HepG2 (cell line): Measurements from ENCODE around the gene BEST2. TPM values are rescaled to one million over a fixed set of nuclear protein-coding genes. Genes with fewer than 3 reads are reported as not detected.

ENCODE experiments used
- ARID4A ChIP-seq: sonication (generic); formaldehyde crosslinking; IDR thresholded peaks from 2 replicates; pipeline ENCODE4 v1.5.0; 2020; ENCODE audit warnings: mild to moderate bottlenecking, missing genetic modification reagents, borderline replicate concordance
- ARNT2 ChIP-seq: sonication (generic); formaldehyde crosslinking; IDR thresholded peaks from 2 replicates; pipeline ENCODE4 v1.8.0; 2022; ENCODE audit warnings: mild to moderate bottlenecking, low read depth, missing genetic modification reagents, moderate library complexity
- ATRX ChIP-seq: sonication (generic); formaldehyde crosslinking; IDR thresholded peaks from 2 replicates; pipeline ENCODE4 v1.4.0; 2020; ENCODE audit warnings: missing genetic modification reagents, borderline replicate concordance
- BRD4 ChIP-seq: sonication (generic); formaldehyde crosslinking; IDR thresholded peaks from 2 replicates; pipeline ENCODE4 v1.4.0; 2020; ENCODE audit warnings: missing genetic modification reagents
- CENPT ChIP-seq: sonication (generic); formaldehyde crosslinking; IDR thresholded peaks from 2 replicates; pipeline ENCODE4 v1.8.0; 2022; ENCODE audit warnings: low read depth, mild to moderate bottlenecking, moderate library complexity, missing genetic modification reagents
- ERF ChIP-seq: IDR thresholded peaks from 2 replicates; pipeline ENCODE4 v1.6.1; 2018; ENCODE audit warnings: missing biosample characterization, missing genetic modification reagents
- ETV6 ChIP-seq: sonication (generic); formaldehyde crosslinking; conservative IDR thresholded peaks from 2 replicates; pipeline ENCODE4 v1.4.0; 2020; ENCODE audit warnings: missing genetic modification reagents
- MXD3 ChIP-seq: IDR thresholded peaks from 2 replicates; pipeline ENCODE4 v1.6.1; 2016; ENCODE audit warnings: mild to moderate bottlenecking, missing biosample characterization, missing genetic modification reagents
- NFIB ChIP-seq: sonication (generic); formaldehyde crosslinking; IDR thresholded peaks from 2 replicates; pipeline ENCODE4 v1.9.0; 2021; ENCODE audit warnings: missing genetic modification reagents, mild to moderate bottlenecking, borderline replicate concordance
- POLR2AphosphoS5 ChIP-seq: IDR thresholded peaks from 2 replicates; pipeline ENCODE4 v1.6.1; 2012; ENCODE audit warnings: low read depth, low read length
- RAD51 ChIP-seq: fragments of 450-650 bp; IDR thresholded peaks from 2 replicates; pipeline ENCODE4 v1.6.1; 2016; ENCODE audit warnings: borderline replicate concordance
- TFDP2 ChIP-seq: sonication (generic); formaldehyde crosslinking; IDR thresholded peaks from 2 replicates; pipeline ENCODE4 v1.4.0; 2020; ENCODE audit warnings: missing genetic modification reagents
- TSC22D2 ChIP-seq: sonication (generic); formaldehyde crosslinking; IDR thresholded peaks from 2 replicates; pipeline ENCODE4 v1.5.1; 2020; ENCODE audit warnings: missing genetic modification reagents, mild to moderate bottlenecking, borderline replicate concordance
- ZC3H13 ChIP-seq: sonication (generic); formaldehyde crosslinking; IDR thresholded peaks from 2 replicates; pipeline ENCODE4 v1.8.1; 2023; ENCODE audit warnings: mild to moderate bottlenecking, missing genetic modification reagents, moderate library complexity
- ZFP41 ChIP-seq: sonication (generic); formaldehyde crosslinking; IDR thresholded peaks from 2 replicates; pipeline ENCODE4 v1.4.0; 2020; ENCODE audit warnings: mild to moderate bottlenecking, missing genetic modification reagents, borderline replicate concordance
- ZNF589 ChIP-seq: sonication (generic); formaldehyde crosslinking; conservative IDR thresholded peaks from 2 replicates; pipeline ENCODE4 v1.8.0; 2022; ENCODE audit warnings: mild to moderate bottlenecking, moderate library complexity, missing genetic modification reagents
- ZNF691 ChIP-seq: sonication (generic); formaldehyde crosslinking; IDR thresholded peaks from 2 replicates; pipeline ENCODE4 v1.4.0; 2020; ENCODE audit warnings: missing genetic modification reagents, low read depth, mild to moderate bottlenecking, borderline replicate concordance
- ZNF776 ChIP-seq: sonication (generic); formaldehyde crosslinking; IDR thresholded peaks from 2 replicates; pipeline ENCODE4 v1.4.0; 2020; ENCODE audit warnings: mild to moderate bottlenecking, missing genetic modification reagents
- ZUFSP ChIP-seq: sonication (generic); formaldehyde crosslinking; IDR thresholded peaks from 2 replicates; pipeline ENCODE4 v1.9.0; 2021; ENCODE audit warnings: missing genetic modification reagents, mild to moderate bottlenecking, borderline replicate concordance
- polyA plus RNA-seq, 8 experiments: library from polyadenylated mRNA; depleted of rRNA in 3 of 8; stranded (reverse) in 7 of 8; unstranded in 1 of 8; fragments of >200 nt; fragmentation: Illumina TruSeq in 4 of 8; extraction: Trizol in 4 of 8; gene quantifications; 2 replicates each; pipeline versions ENCODE4 v1.2.1 to v1.2.3, GENCODE V29; 2011 to 2016; ENCODE audit warnings: low read depth in 4 of 8, missing spikeins in 1 of 8, mixed read lengths in 1 of 8; ENCODE audit not compliant: insufficient read depth in 1 of 8
- total RNA-seq, 5 experiments: library from RNA; depleted of rRNA; stranded (reverse); fragments of >200 nt; fragmentation: Illumina TruSeq; extraction: Trizol; gene quantifications; 2 replicates each; pipeline ENCODE4 v1.2.3, GENCODE V29; 2016; ENCODE audit warnings: low read depth in 1 of 5

BEST2 gene
- total and polyA plus RNA-seq, 2 of the 13 experiments (the other 11 are each of a cell fraction or from before 2014, with no cell fraction given), result not detected

- TF ChIP-seq ARID4A (CRISPR knock-in tag), result peak; percentile 93; the same call in 1 of the 2 replicates
- TF ChIP-seq RAD51, result no peak
- peak; percentile 79 for TF ChIP-seq TFDP2 (CRISPR knock-in tag)
- TF ChIP-seq ARNT2 (CRISPR knock-in tag), result peak; percentile 93
- TF ChIP-seq ERF (CRISPR knock-in tag), result peak; percentile 95
- peak; percentile 93 for TF ChIP-seq MXD3 (CRISPR knock-in tag)
- TF ChIP-seq ETV6, result peak; percentile 91
- TF ChIP-seq ZFP41, result no peak
- TF ChIP-seq ATRX (CRISPR knock-in tag), result no peak
- peak; percentile 100 for TF ChIP-seq POLR2AphosphoS5
- no peak for TF ChIP-seq ZNF776 (CRISPR knock-in tag)
- TF ChIP-seq ZNF691 (CRISPR knock-in tag), result no peak
- TF ChIP-seq BRD4 (CRISPR knock-in tag), result no peak; the same call in 1 of the 2 replicates
- TF ChIP-seq ZUFSP (CRISPR knock-in tag), result no peak
- no peak for TF ChIP-seq CENPT
- TF ChIP-seq ZNF589 (CRISPR knock-in tag), result peak; percentile 87
- no peak for TF ChIP-seq NFIB
- no peak for TF ChIP-seq ZC3H13 (CRISPR knock-in tag)
- TF ChIP-seq TSC22D2, result peak; percentile 95
Measured at GRCh38 chr19:12791345-12792050, 39.9 kb downstream of the BEST2 start, which contains the start of gene JUNB (continued).
